Adipocyte (in vitro differentiated cells): ENCODE results near the gene OCIAD2.
"Not testable (repeated sequence)": the region's sequence is repeated elsewhere in the genome, so short reads cannot be mapped to it uniquely, and the experiment has no call there.

ENCODE experiments used
- DNase-seq: peaks from one replicate; pipeline ENCODE4 v3.0.0-alpha.2; 2015; ENCODE audit warnings: low read depth
- H3K27me3 ChIP-seq: replicated peaks from 2 replicates; pipeline ENCODE4 v1.7.0; 2013; ENCODE audit warnings: mild to moderate bottlenecking, low read length, moderate library complexity; ENCODE audit not compliant: control insufficient read depth, insufficient read depth
- H3K36me3 ChIP-seq: 2 replicates; pipeline ENCODE4 v1.7.0; 2013; ENCODE audit warnings: low read length, mild to moderate bottlenecking, moderate library complexity; ENCODE audit not compliant: control insufficient read depth, insufficient read depth, severe bottlenecking
- H3K4me1 ChIP-seq: 2 replicates; pipeline ENCODE4 v1.7.0; 2013; ENCODE audit warnings: mild to moderate bottlenecking, low read length, moderate library complexity; ENCODE audit not compliant: control insufficient read depth, insufficient read depth
- H3K4me3 ChIP-seq: 2 replicates; pipeline ENCODE4 v1.7.0; 2013; ENCODE audit warnings: mild to moderate bottlenecking, low read length, moderate library complexity
- H3K9ac ChIP-seq: 2 replicates; pipeline ENCODE4 v1.7.0; 2013; ENCODE audit warnings: mild to moderate bottlenecking, low read length, moderate library complexity
- H3K9me3 ChIP-seq: 2 replicates; pipeline ENCODE4 v1.7.0; 2013; ENCODE audit warnings: mild to moderate bottlenecking, low read length, moderate library complexity; ENCODE audit not compliant: control insufficient read depth

The OCIAD2 gene

GRCh38 chr4:48905363-48906015 is 1.1 kb downstream of the OCIAD2 start:
- Histone ChIP-seq H3K4me1 (peaks cover 17% of the 10 kb centered on the region), H3K36me3 (no peaks in the 10 kb centered on the region), H3K9me3 (no peaks in the 10 kb centered on the region), H3K9ac (no peak overlapping the region), H3K27me3 (no peaks in the 10 kb centered on the region), H3K4me3 (peak overlapping the region; percentile 77)
- DNase-seq = peak; percentile 8

GRCh38 chr4:48904541-48905142 is 1.9 kb downstream of the OCIAD2 start:
- Histone ChIP-seq H3K4me3 (no peak overlapping the region), H3K4me1 (peaks cover 14% of the 10 kb centered on the region)

GRCh38 chr4:48904101-48904500 is 2.5 kb downstream of the OCIAD2 start:
- no peaks in the 10 kb centered on the region for H3K27me3 ChIP-seq
- H3K9ac ChIP-seq = no peak overlapping the region
- H3K4me1 ChIP-seq = peaks cover 10% of the 10 kb centered on the region
- DNase-seq = no peak
- H3K4me3 ChIP-seq = no peak overlapping the region
- H3K36me3 ChIP-seq = no peaks in the 10 kb centered on the region
- H3K9me3 ChIP-seq = no peaks in the 10 kb centered on the region

More at GRCh38 chr4:48904541-48905142, 1.9 kb downstream of the OCIAD2 start:
- peak; percentile 12 for DNase-seq
- no peak overlapping the region for H3K9ac ChIP-seq
- no peaks in the 10 kb centered on the region for H3K27me3 ChIP-seq
- H3K36me3 ChIP-seq = no peaks in the 10 kb centered on the region
- H3K9me3 ChIP-seq = no peaks in the 10 kb centered on the region

GRCh38 chr4:48902266-48902665 is 4.3 kb downstream of the OCIAD2 start:
- no peaks in the 10 kb centered on the region for H3K36me3 ChIP-seq
- peak; percentile 12 for DNase-seq

GRCh38 chr4:48901196-48901595 is 5.4 kb downstream of the OCIAD2 start:
- Histone ChIP-seq H3K4me3 (no peak overlapping the region), H3K36me3 (no peaks in the 10 kb centered on the region), H3K9me3 (no peaks in the 10 kb centered on the region), H3K4me1 (peaks cover 4% of the 10 kb centered on the region), H3K27me3 (no peaks in the 10 kb centered on the region), H3K9ac (no peak overlapping the region)
- no peak for DNase-seq

More at GRCh38 chr4:48902266-48902665, 4.3 kb downstream of the OCIAD2 start:
- Histone ChIP-seq H3K4me1 (peaks cover 8% of the 10 kb centered on the region), H3K9ac (no peak overlapping the region), H3K27me3 (no peaks in the 10 kb centered on the region), H3K4me3 (no peak overlapping the region), H3K9me3 (no peaks in the 10 kb centered on the region)

GRCh38 chr4:48899950-48900349 is 6.6 kb downstream of the OCIAD2 start:
- no peak for DNase-seq
- no peaks in the 10 kb centered on the region for H3K4me1 ChIP-seq
- no peaks in the 10 kb centered on the region for H3K9me3 ChIP-seq
- H3K36me3 ChIP-seq = no peaks in the 10 kb centered on the region
- no peak overlapping the region for H3K9ac ChIP-seq
- H3K4me3 ChIP-seq = no peak overlapping the region
- H3K27me3 ChIP-seq = no peaks in the 10 kb centered on the region

GRCh38 chr4:48899432-48899749 is 7.2 kb downstream of the OCIAD2 start:
- Histone ChIP-seq H3K9me3 (no peaks in the 10 kb centered on the region), H3K36me3 (no peaks in the 10 kb centered on the region), H3K27me3 (no peaks in the 10 kb centered on the region), H3K4me3 (no peak overlapping the region), H3K4me1 (no peaks in the 10 kb centered on the region), H3K9ac (no peak overlapping the region)
- no peak for DNase-seq

GRCh38 chr4:48898733-48899431 is 7.7 kb downstream of the OCIAD2 start:
- Histone ChIP-seq H3K4me3 (no peak overlapping the region), H3K36me3 (no peaks in the 10 kb centered on the region), H3K9ac (no peak overlapping the region), H3K9me3 (no peaks in the 10 kb centered on the region), H3K27me3 (no peaks in the 10 kb centered on the region), H3K4me1 (no peaks in the 10 kb centered on the region)
- DNase-seq = no peak

- no peaks in the 10 kb centered on the region for H3K27me3 ChIP-seq
- H3K4me1 ChIP-seq = no peaks in the 10 kb centered on the region
- H3K4me3 ChIP-seq = no peak overlapping the region
- no peaks in the 10 kb centered on the region for H3K36me3 ChIP-seq
- no peak overlapping the region for H3K9ac ChIP-seq
- no peak for DNase-seq
- no peaks in the 10 kb centered on the region for H3K9me3 ChIP-seq
These were observed 9.7 kb downstream of the OCIAD2 start for GRCh38 chr4:48896845-48897244.

- Histone ChIP-seq H3K9me3 (no peaks in the 10 kb centered on the region), H3K27me3 (no peaks in the 10 kb centered on the region), H3K4me3 (no peak overlapping the region), H3K9ac (no peak overlapping the region), H3K4me1 (no peaks in the 10 kb centered on the region), H3K36me3 (no peaks in the 10 kb centered on the region)
- DNase-seq = no peak
These were observed 15.4 kb downstream of the OCIAD2 start for GRCh38 chr4:48891028-48891619.

- H3K4me1 ChIP-seq, H3K9ac ChIP-seq, H3K4me3 ChIP-seq, H3K36me3 ChIP-seq, H3K27me3 ChIP-seq, H3K9me3 ChIP-seq, DNase-seq: not testable (repeated sequence)
These were observed 16.8 kb downstream of the OCIAD2 start for GRCh38 chr4:48889750-48890149.
